ENCODE data around the gene MRTFB. TPM values are rescaled to one million over a fixed set of nuclear protein-coding genes. Genes with fewer than 3 reads are reported as not detected.

MRTFB gene
- total and polyA plus RNA-seq, 2 of the 13 experiments (the other 11 are each of a cell fraction or from before 2014, with no cell fraction given), result 11.4 to 14.0 TPM

DNA sequence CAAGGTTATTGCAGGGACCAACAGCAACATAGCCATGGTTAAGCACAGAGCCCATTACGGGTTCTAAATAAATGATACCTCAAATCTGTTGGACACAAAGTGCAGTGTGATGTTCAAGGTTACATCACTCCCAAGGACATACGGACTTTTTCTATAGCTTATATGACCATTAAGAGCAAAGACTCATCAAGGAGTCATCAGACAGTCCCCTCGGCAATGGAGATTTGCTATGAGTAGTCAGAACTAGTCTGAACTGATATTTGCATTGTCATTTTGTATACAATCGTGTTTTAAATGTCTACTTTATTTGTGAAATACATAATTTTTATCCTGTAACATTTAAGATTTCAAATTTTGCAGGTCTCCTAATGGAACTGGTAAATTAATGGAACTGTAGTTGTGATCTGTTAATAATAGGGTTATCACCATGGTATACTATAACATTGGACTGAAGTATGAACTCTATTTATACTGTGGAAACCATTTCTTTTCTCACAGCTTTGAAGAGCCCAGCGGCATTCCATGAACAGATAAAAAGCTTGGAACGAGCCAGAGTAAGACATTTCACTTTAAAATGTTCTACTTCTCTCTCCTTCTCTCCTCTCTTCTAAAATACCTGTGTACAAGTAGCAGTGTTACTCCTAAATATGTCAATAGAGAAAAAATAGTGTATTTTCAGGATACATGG, 140.9 kb downstream of the MRTFB start:
- no peak for DNase-seq (ENCODE audit: low spot score)
- FAIRE-seq, result no peak
- CTCF ChIA-PET (ENCODE audit: low intra/inter-chr PET ratio, low total read pairs), result no interaction called here
- intact Hi-C loops (cut with micrococcal nuclease; ENCODE audit: unreplicated experiment), result no loop called here
- no peak for TF ChIP-seq HOXA7 (CRISPR knock-in tag; IDR thresholded peaks at IDR 0.05)
- no peak for TF ChIP-seq ZNF513 (CRISPR knock-in tag; conservative IDR thresholded peaks at IDR 0.05)
- TF ChIP-seq NFKBIZ (CRISPR knock-in tag; IDR thresholded peaks at IDR 0.05), result no peak
- TF ChIP-seq ZNF335 (CRISPR knock-in tag; IDR thresholded peaks at IDR 0.05), result no peak
- TF ChIP-seq ZIK1 (CRISPR knock-in tag; IDR thresholded peaks at IDR 0.05; ENCODE audit: borderline replicate concordance, low read depth), result no peak
- TF ChIP-seq, protein P1, sequence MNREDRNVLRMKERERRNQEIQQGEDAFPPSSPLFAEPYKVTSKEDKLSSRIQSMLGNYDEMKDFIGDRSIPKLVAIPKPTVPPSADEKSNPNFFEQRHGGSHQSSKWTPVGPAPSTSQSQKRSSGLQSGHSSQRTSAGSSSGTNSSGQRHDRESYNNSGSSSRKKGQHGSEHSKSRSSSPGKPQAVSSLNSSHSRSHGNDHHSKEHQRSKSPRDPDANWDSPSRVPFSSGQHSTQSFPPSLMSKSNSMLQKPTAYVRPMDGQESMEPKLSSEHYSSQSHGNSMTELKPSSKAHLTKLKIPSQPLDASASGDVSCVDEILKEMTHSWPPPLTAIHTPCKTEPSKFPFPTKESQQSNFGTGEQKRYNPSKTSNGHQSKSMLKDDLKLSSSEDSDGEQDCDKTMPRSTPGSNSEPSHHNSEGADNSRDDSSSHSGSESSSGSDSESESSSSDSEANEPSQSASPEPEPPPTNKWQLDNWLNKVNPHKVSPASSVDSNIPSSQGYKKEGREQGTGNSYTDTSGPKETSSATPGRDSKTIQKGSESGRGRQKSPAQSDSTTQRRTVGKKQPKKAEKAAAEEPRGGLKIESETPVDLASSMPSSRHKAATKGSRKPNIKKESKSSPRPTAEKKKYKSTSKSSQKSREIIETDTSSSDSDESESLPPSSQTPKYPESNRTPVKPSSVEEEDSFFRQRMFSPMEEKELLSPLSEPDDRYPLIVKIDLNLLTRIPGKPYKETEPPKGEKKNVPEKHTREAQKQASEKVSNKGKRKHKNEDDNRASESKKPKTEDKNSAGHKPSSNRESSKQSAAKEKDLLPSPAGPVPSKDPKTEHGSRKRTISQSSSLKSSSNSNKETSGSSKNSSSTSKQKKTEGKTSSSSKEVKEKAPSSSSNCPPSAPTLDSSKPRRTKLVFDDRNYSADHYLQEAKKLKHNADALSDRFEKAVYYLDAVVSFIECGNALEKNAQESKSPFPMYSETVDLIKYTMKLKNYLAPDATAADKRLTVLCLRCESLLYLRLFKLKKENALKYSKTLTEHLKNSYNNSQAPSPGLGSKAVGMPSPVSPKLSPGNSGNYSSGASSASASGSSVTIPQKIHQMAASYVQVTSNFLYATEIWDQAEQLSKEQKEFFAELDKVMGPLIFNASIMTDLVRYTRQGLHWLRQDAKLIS (CRISPR knock-in tag; IDR thresholded peaks at IDR 0.05), result no peak
- TF ChIP-seq, protein P2, sequence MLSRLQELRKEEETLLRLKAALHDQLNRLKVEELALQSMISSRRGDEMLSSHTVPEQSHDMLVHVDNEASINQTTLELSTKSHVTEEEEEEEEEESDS (CRISPR knock-in tag; IDR thresholded peaks at IDR 0.05; ENCODE audit: borderline replicate concordance), result no peak
- no peak for TF ChIP-seq ATF7-NPFF (CRISPR knock-in tag; IDR thresholded peaks at IDR 0.05; ENCODE audit: low read depth)
- TF ChIP-seq SNAI1 (CRISPR knock-in tag; IDR thresholded peaks at IDR 0.05; ENCODE audit: borderline replicate concordance), result no peak
- no peak for TF ChIP-seq NCOA1 (CRISPR knock-in tag; IDR thresholded peaks at IDR 0.05)
- no peak for TF ChIP-seq CBX1 (IDR thresholded peaks at IDR 0.05; ENCODE audit: low read depth)
- TF ChIP-seq ZNF496 (CRISPR knock-in tag; IDR thresholded peaks at IDR 0.05; ENCODE audit: insufficient replicate concordance), result no peak
- TF ChIP-seq ZNF124 (CRISPR knock-in tag; IDR thresholded peaks at IDR 0.05), result no peak
- no peak for TF ChIP-seq ZNF468 (CRISPR knock-in tag; IDR thresholded peaks at IDR 0.05)
- TF ChIP-seq NRL (CRISPR knock-in tag; IDR thresholded peaks at IDR 0.05; ENCODE audit: borderline replicate concordance), result no peak
- TF ChIP-seq DMTF1 (CRISPR knock-in tag; IDR thresholded peaks at IDR 0.05), result no peak
- Histone ChIP-seq H3K36me3 (replicated peaks in 1 of 2; ENCODE audit: control insufficient read depth in 1 of 2, insufficient read depth in 2 of 2, low read length in 2 of 2) (peaks cover 2 to 13% of the 10 kb centered on the region in 2 experiments; a peak in 4 of 5 replicates), H3K27me3 (ENCODE audit: control insufficient read depth in 1 of 2, insufficient read depth in 2 of 2, low read length in 2 of 2) (no peaks in the 10 kb centered on the region), H4K20me1 (ENCODE audit: insufficient read depth, low read length) (no peaks in the 10 kb centered on the region), H3K9ac (ENCODE audit: insufficient read depth, low read depth, low read length) (no peak overlapping the region), H3K9me3 (ENCODE audit: low read length) (no peaks in the 10 kb centered on the region), H3K79me2 (ENCODE audit: insufficient read depth, low read length) (no peaks in the 10 kb centered on the region), H3K27ac (ENCODE audit: extremely low read length, insufficient read depth, low read length) (no peak overlapping the region), H3K4me3 (replicated peaks in 1 of 3; ENCODE audit: insufficient read depth in 1 of 3, low read depth in 2 of 3, low read length in 3 of 3) (no peak overlapping the region), H3K4me1 (ENCODE audit: insufficient read depth, low read length) (no peaks in the 10 kb centered on the region), H3K4me2 (ENCODE audit: low read depth, low read length) (no peak overlapping the region), H2AFZ (ENCODE audit: low read length) (no peak overlapping the region)
- no peak for ATAC-seq
- WGBS (ENCODE audit: low lambda C conversion rate), result 96% methylated on average over 6 of the region's 6 CpGs
- in situ Hi-C loops (cut with HindIII; ENCODE audit: extremely low pct_ligation_motif_present, low pct_unique_long_range_greater_than_20kb), result loop anchor here (10.0 kb wide), 2 partner anchors 57 to 287 kb away; partner anchors contain the start of gene ERCC4
- POLR2A ChIA-PET, result no interaction called here
- BruUV-seq (replicated peaks), result no TSS peak

Measured in HepG2 (cell line).